ENCODE results near the gene NDUFAF2.

DNA sequence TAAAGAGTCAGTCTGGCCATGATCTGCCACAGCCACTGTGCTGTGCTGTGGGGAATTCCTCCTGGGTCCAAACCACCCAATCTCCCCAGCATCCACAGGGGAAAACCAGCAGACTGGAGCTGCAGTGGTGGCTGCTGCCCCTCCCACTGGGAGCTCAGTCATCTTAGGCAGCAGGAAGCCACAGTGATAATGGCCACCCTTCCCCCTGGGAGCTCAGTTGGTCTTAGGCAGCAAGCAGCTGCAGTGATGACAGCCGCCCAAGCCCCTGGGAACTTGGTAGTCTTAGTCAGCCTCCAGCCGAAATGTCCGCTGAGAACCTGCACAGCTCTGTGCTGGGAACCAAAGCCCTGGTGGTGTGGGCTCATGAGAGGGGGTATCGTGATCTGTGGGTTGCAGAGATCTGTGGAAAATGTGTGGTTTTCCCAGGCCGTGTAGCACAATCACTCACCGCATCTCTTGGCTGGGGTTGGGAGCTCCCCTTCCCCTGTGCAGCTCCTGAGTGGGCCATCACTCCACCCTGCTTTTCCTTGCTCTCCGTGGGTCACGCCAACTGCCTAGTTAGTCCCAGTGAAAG, 255.7 kb downstream of the NDUFAF2 start:
- no peak for TF ChIP-seq RAD21 (IDR thresholded peaks at IDR 0.05; ENCODE audit: insufficient read depth, low read depth, low read length)
- TF ChIP-seq POLR2AphosphoS5 (IDR thresholded peaks at IDR 0.05; ENCODE audit: low read length), result 0 out of 2 replicates have a peak, but pooled peaks have one; percentile 42
- no peak for TF ChIP-seq JUND (IDR thresholded peaks at IDR 0.05; ENCODE audit: low read depth, low read length)
- TF ChIP-seq SPI1 (IDR thresholded peaks at IDR 0.05; ENCODE audit: borderline replicate concordance, insufficient read depth, low read depth, low read length), result no peak
- no peak for TF ChIP-seq CTCF (IDR thresholded peaks at IDR 0.05 in 2 of 3, conservative IDR thresholded peaks at IDR 0.05 in 1 of 3; ENCODE audit: control insufficient read depth in 2 of 3, extremely low read depth in 1 of 3, insufficient read depth in 1 of 3, low read depth in 3 of 3, low read length in 3 of 3)
- no peak for TF ChIP-seq EZH2 (IDR thresholded peaks at IDR 0.05; ENCODE audit: borderline replicate concordance, control insufficient read depth, low read depth, low read length)
- no peak for TF ChIP-seq POLR2A (IDR thresholded peaks at IDR 0.05; ENCODE audit: low read depth, low read length)
- TF ChIP-seq ASH2L (IDR thresholded peaks at IDR 0.05; ENCODE audit: borderline replicate concordance, low read depth), result no peak
- TF ChIP-seq ZZZ3 (IDR thresholded peaks at IDR 0.05; ENCODE audit: control insufficient read depth, insufficient read length, low read depth), result no peak
- TF ChIP-seq CHD1 (IDR thresholded peaks at IDR 0.05; ENCODE audit: low read depth, low read length), result no peak
- no peak for TF ChIP-seq CEBPZ (IDR thresholded peaks at IDR 0.05; ENCODE audit: low read depth, low read length)
